GM19023 (cell line): ENCODE results near the gene AHR.
"Not testable (repeated sequence)": the region's sequence is repeated elsewhere in the genome, so short reads cannot be mapped to it uniquely, and the experiment has no call there.

Source experiments
- ATAC-seq: cut with Tn5 transposase; IDR thresholded peaks from one replicate; pipeline ENCODE4 v1.9.1; 2021; ENCODE audit warnings: mild to moderate bottlenecking, moderate library complexity; ENCODE audit not compliant: unreplicated experiment

AHR gene

DNA sequence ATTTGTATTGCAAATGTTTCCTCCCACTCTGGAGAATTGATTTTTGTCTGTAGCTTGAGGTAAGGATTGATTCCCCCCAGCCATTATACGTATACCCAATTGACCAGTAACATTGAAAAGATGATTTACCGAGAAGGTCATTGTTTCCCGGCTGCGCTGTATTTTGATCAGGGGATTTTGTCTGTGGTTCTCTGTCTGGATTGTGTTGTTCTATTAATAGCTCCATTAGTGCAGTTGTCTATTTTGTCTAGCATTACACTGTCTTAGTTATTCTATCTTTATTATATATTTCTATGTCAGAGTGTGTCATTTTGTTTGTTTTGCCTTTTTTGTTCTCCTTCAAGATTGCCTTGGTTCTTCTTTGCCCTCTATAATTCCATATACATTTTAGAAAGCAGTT lies 37.7 kb downstream of the AHR start:
- no peak for ATAC-seq

- no peak for ATAC-seq
These were observed 40.7 kb downstream of the AHR start for GRCh38 chr7:17339139-17339538.

DNA sequence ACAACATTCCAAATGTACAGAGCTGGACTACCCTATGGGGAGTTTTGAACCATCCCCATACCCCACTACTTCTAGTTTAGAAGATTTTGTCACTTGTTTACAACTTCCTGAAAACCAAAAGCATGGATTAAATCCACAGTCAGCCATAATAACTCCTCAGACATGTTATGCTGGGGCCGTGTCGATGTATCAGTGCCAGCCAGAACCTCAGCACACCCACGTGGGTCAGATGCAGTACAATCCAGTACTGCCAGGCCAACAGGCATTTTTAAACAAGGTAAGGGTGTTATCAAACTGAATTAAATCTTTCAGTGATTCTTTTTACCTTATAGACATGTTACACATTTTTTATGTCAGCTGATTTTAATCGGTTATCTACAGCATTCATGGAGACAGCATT lies 41.5 kb downstream of the AHR start:
- no peak for ATAC-seq

DNA sequence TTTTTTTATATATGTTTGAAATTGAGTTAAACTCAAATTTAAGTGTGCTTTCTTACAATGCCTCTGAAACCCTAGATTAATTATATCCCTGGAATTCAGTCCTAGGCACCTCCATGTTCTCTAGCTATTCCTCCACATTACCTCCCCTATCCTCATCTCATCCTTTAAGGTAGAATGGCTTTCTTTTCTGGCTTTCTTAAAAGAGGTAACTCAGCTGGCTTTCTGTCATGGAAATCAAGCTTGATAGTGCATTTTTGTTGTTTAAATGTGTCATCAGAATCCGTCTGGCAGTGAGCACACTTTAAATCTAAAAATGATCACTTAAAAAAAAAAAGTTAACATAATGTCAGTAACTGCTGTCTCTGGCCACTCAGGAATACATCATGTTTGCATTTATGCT lies 42.2 kb downstream of the AHR start:
- ATAC-seq = no peak

- ATAC-seq = no peak
These were observed 44.3 kb downstream of the AHR start for GRCh38 chr7:17342756-17343155.

DNA sequence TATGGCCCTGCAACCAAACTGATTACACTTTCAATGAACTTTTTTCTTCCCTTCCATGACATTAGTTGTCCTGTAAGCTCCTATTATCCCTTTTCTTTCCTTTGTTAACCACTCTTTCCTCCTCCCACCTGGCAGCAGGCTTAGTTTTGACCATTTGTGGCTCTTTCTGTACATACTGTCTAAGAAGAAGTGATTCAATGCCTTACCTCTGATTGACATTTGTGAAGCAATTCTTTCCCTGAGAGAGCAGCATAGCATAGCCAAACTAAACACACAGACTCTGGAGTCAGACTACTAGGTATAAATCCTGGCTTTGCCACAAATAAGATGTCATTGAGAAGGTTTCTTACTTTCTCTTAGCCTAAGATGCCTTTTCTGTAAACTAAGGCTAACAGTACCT lies 48.9 kb downstream of the AHR start:
- no peak for ATAC-seq

DNA sequence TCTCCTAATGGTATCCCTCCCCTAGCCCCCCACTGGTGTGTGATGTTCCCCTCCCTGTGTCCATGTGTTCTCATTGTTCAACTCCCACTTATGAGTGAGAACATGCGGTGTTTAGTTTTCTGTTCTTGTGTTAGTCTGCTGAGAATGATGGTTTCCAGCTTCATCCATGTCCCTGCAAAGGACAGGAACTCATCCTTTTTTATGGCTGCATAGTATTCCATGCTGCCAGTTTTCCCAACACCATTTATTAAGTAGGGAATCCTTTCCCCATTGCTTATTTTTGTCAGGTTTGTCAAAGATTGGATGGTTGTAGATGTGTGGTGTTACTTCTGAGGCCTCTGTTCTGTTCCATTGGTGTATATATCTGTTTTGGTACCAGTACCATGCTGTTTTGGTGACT lies 50.5 kb downstream of the AHR start:
- ATAC-seq = not testable (repeated sequence)

- ATAC-seq = not testable (repeated sequence)
These were observed 51.9 kb downstream of the AHR start for GRCh38 chr7:17350321-17350720.

- not testable (repeated sequence) for ATAC-seq
These were observed 55.4 kb downstream of the AHR start for GRCh38 chr7:17353650-17354419.

DNA sequence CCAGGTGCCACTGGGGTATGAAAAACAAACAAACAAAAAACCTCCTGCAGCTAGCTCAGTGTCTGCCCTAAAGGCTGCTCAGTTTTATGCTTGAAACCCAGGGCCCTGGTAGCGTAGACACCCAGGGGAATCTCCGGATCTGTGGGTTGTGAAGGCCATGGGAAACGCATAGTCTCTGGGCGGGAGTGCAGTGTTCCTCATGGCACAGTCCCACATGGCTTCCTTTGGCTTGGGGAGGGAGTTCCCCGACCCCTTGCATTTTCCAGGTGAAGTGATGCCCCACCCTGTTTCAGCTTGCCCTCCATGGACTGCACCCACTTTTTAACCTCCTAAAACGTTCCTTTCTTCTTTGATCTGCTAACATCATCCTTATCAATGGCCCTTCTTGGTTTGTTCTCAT lies 56.0 kb downstream of the AHR start:
- ATAC-seq = no peak

DNA sequence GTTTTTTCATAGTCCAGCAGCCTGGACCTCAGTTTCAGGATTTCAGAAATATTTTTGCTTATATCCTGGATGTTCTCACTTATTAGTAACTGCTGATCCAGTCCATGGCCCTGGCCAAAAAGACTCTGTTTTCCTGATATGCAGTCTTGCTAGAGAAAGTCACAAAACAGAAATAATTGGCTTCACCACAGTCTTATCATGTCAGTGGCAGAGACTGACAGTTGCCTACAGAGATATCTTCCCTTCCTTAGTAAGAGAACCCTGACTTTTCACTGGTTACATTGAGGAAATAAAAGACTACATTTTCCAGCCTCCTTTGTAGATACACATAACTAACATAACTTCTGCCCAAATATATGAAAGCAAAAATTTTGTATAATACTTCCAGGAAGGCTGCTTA lies 56.6 kb downstream of the AHR start:
- ATAC-seq = no peak

- ATAC-seq = no peak
These were observed 59.5 kb downstream of the AHR start for GRCh38 chr7:17357952-17358351.

DNA sequence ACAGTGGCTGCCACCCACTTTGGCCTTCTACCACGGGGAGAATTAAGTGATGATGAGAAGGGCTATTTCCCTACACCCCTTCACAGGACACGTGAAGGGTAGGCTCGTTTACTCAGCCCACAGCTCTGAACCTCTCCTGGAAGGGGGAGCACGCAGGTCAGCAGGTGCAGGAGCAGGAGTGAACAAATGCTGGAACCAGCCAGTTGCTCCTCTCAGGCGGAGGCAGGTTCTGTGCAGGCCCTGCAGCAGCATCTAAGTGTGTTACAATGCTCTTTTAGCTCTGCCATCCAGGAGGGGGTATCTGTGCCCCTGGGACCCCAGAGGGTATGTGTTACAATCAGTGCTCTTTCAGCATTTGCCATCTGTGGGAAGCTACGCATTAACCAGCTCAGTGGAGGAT lies 61.2 kb downstream of the AHR start:
- ATAC-seq = no peak

GRCh38 chr7:17362439-17363105 lies 64.1 kb downstream of the AHR start:
- no peak for ATAC-seq

DNA sequence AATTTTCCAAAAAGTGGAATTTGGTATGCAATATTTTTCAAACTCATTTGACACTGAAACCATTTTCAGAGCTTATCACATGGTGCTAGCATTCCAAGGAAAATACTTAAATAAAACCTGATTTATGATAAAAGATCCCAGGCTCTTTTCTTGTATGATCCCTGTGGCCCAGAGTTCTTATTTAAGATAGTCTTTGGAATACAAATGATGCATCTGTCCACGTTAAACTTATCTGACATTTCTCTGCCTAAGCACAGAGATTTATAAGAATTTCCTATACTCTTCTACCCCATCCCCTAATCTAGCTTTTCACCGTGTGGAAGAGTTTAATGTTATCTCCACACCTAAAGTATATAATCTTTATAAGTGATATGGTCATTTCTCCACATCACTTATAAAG lies 66.2 kb downstream of the AHR start:
- no peak for ATAC-seq

GRCh38 chr7:17365775-17366174 lies 67.3 kb downstream of the AHR start:
- no peak for ATAC-seq

- ATAC-seq = no peak
These were observed 69.0 kb downstream of the AHR start for GRCh38 chr7:17367502-17367901.

GRCh38 chr7:17368856-17369524 lies 70.5 kb downstream of the AHR start:
- no peak for ATAC-seq

- ATAC-seq = no peak
These were observed 71.4 kb downstream of the AHR start for GRCh38 chr7:17369691-17370426.

DNA sequence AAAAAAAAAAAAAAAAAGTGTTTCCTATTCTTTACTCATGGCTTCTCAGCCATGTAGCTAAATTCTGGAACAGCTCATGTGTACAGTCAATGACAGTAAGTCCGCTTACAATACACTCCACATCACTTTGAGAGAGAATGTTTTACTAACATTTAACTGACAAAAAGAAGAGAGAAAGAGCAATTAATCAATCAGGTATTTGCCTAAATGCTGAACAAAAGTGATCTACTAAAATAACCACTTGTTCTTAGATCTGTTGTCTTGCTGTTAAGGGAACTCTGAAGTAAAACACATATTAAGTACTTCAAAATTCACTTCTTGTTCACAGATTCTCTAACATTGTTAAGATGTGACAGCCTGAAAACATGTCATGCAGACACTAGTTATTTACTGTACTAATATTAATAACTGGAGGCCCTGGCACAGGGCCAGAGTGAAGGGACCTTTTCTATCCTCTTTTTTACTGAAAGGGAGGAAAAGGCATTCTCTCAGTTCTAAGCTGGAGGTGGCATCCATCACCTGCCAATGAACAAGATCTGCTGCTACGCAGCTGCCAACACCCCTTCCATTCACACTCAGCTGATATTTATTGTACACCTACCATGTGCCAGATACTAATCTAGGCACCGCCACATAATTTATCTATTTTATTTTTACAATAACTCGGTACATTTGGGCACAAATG lies 72.6 kb downstream of the AHR start:
- no peak for ATAC-seq
